ENCODE measurements around the gene FBXO38.
A peak's percentile ranks its signal among the peaks of the same experiment; 100 is the strongest.
"Not testable (repeated sequence)": the region's sequence is repeated elsewhere in the genome, so short reads cannot be mapped to it uniquely, and the experiment has no call there.

Gene FBXO38

GRCh38 chr5:148437249-148437648, 53.5 kb downstream of the FBXO38 start:
- DNase-seq = no peak

DNA sequence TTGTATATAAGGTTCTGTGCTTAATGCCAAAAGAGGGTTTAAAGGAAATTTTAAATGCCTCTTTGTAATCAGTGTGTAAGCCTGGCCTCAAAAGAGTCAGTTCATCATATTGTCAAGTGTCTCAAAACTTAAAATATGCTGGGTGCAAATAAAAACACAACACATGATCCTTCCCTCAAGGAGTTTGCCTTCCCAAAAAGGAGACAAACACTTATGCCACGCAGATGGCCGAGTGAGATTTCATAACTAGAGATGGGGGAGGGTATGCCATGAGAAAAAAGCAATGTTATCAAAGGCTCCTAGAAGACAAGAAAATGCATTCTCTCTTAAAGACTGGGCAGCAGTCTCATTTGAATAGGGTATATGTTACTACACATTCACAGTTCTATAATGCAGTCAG, 55.2 kb downstream of the FBXO38 start:
- DNase-seq = no peak

DNA sequence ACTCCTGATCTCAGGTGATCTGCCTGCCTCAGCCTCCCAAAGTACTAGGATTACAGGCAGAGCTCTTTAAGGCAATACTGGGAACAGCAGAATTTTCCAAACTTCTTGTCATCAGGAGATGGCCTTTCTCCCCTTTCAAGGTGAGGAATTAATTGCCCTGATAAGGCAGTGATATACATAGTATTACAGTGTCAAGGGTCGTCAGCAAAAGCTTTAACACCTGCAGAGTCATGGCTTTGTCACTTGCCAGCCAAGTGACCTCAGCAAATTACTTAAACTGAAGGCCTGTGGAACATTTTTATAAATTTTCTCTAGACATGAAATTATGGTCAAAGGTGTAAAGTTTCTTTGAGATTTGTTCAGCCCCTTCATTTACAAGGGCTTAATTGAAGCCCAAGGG, 59.5 kb downstream of the FBXO38 start:
- DNase-seq = no peak

GRCh38 chr5:148443998-148444397, 60.2 kb downstream of the FBXO38 start:
- DNase-seq = peak; percentile 65

- DNase-seq = no peak
These were observed 61.8 kb downstream of the FBXO38 start for GRCh38 chr5:148445578-148445977.

DNA sequence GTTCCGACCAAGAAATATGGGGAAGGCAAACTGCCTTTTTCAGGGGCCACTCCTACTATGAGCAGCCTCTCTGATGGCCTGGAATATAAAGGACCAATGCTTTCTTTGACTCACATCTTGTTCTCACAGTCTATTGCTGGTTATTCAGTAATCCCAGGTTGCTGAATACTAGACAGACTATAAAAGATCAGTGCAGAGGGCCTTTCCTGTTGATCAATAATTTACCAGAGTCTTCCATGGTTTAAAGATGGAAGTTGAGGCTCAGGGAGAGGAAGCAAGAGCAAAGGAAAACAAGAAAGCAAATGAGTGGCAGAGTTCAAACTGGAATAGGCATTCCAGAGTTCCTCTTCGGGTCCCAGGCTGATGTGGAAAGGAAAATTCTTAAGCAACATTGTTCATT, 62.9 kb downstream of the FBXO38 start:
- DNase-seq = no peak

DNA sequence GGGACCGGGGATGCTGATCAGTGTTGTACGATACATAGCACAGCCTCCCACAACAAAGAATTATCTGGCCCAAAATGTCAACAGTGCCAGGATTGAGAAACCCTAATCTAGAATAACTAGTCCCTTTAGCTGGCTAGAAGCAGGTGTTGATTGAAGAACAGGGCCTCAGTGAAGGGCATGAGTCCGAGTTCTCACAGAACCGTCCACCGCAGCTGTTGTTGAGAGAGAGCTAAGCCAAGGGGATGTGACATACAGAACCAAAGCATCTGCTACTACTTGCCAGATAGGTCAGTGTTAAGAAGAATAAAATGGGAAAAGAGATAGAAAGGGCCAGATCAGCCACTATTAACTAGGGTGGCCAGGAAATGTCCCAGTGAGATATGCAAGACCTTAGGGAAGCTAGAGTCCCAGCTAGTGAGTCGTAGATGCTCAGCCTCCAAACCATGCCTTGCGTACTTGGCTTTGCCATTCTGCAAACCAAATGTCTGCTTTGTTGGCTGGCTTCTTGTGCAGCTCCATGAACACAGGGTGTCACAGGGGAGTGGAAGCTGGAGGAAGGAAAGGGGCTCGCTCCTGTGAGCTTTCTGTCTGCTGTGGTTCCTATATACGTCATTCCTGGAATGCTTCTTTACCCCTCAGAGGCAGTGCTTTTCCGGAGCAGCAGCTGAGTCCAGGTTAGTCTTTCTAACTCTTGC, 68.9 kb downstream of the FBXO38 start:
- no peak for DNase-seq

DNA sequence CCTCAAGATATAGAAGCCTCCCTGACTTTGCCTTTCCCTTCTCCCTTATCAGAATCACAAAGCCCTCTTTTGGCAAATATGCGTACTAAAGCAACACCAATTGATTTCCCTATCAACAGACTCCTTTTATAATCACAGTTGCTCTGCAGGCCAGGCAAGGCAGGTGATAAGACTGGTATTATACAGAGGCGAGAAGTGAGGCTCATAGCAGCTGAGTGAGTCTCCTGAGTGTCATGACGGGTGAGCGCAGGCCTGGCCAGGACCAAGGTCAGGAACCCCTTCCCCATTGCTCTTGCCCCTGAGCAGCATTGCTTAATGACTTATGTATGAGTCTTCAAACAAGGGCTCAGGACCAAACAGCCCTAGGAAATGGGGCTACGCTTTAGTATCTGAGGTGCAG, 70.8 kb downstream of the FBXO38 start:
- no peak for DNase-seq

DNA sequence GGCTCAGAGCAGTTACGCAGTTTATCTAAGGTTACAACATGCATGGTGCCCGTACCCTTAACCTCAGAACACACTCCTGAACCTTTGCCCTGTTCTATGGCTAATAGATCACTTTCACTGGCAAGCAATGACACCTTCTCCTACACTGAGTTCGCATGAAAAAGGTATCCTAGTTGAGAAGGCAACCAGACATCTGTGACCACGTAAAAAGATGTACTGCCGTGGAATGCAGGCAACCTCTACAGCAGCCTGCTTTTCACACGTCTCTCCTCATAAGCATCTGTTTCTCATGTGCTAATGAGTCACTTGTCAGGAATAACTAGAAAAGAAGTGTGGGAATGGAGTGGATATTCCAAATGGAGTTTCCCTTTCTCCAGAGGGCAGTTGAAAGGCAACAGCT, 71.4 kb downstream of the FBXO38 start:
- DNase-seq = no peak

- peak; percentile 7 for DNase-seq
These were observed 73.4 kb downstream of the FBXO38 start for GRCh38 chr5:148457183-148457620.

DNA sequence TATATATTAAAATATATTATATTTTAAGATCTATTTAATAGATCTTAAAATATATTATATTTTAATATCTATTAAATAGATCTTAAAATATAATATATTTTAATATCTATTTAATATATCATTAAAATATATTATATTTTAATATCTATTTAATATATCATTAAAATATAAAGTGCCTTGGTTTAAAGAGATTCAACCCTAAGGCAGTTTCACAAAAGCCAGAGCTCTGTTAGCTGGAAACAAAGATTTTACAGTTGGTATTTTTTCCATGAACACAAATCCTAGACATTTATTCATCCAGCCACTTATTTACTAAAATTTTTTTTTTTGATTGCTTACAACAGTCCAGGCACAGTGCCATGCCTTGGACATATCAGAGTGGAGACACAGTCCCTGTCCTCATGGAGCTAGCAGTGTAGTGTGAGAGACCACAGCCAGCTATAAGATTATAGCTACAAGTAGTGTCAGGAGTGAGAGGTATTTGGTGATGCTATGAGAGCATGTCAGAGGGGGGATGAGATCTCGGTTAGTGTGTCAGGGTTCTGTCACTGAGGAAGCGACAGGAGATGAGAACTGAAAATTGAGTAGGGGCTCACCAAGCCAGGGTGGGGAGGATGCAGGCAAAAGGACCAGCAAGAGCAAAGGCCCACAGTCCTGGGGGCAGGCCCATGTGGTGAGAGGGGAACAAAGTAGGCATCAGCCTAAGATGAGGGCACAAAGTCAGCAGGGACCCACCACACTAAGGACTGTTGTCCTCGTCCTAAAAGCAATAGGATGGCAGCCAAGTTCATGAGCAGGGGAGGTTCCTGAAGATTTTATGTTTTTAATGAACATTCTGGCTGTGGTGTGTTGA, 74.5 kb downstream of the FBXO38 start:
- DNase-seq = no peak

GRCh38 chr5:148459669-148460068, 75.9 kb downstream of the FBXO38 start:
- no peak for DNase-seq

GRCh38 chr5:148465381-148466235, 81.8 kb downstream of the FBXO38 start:
- DNase-seq = no peak

DNA sequence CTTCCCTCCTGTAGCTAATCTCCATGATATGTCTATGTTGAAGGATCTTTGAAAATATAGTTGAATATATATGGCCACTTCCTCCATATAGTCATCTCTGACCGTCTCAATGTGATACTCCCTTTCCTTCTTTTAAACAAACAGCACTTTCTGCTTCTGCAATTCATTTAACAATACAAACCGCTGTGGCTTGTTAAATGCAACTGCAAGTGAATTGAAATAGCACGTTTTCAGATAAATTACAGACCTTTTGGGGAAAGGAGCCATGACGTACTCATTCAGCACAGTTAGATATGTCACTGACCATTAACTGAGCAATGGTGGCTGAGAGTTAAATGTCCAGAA, 82.5 kb downstream of the FBXO38 start:
- DNase-seq = no peak

DNA sequence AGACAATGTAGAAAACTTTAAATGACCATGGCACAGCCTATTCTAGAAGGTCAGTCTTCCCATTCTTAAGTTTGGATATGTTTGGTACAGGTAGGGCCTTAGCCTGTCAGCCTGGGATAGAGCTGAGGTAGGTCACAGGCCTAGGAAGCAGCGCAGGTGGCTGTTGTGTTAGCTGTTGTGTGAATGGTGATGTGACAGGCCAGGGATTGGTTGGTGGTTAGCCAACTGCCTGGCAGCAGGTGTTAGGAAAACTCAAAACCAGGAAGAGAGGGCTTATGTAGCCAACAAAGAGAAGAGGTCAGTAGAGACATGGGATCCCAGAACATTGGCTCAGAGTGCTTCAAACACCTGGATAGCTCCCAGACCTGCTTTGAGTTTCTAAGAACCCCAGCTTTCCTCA, 84.2 kb downstream of the FBXO38 start:
- no peak for DNase-seq

DNA sequence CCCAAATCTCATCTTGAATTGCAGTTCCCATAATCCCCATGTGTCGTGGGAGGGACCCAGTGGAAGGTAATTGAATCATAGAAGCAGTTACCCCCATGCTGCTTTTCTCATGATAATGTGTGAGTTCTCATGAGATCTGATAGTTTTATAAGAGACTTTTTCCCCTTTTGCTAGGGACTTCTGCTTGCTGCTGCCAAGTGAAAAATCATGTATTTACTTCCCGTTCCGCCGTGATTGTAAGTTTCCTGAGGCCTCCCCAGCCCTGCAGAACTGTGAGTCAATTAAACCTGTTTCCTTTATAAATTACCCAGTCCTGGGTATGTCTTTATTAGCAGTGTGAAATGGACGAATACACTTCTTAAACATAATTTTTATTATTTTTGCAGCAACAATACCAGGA, 85.0 kb downstream of the FBXO38 start:
- not testable (repeated sequence) for DNase-seq

- DNase-seq = no peak
These were observed 85.8 kb downstream of the FBXO38 start for GRCh38 chr5:148469501-148469935.

DNA sequence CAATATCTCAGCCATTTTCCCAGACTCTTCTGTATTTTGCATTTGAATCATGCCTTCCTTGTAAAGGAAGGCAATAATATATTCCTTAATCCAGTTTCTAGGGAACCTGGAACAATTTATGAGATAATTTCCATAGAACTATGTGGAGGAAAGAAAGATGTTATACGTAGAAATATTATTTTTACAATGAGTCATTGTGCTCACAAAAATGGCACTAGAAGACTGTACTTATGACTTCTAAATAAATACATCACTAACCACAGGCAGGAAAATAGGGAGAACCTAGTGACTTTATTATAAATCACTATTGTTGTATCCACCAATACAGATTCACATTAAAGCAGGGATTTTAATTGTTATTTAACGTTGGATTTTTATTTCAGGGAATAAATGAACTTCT, 87.6 kb downstream of the FBXO38 start:
- DNase-seq = no peak

- DNase-seq = no peak
These were observed 90.3 kb downstream of the FBXO38 start for GRCh38 chr5:148474025-148474511.

GRCh38 chr5:148476302-148476701, 92.5 kb downstream of the FBXO38 start:
- no peak for DNase-seq

- DNase-seq = no peak
These were observed 93.7 kb downstream of the FBXO38 start for GRCh38 chr5:148477429-148477828.

GRCh38 chr5:148482196-148482595, 98.4 kb downstream of the FBXO38 start:
- DNase-seq = no peak
